GM06990 (cell line): ENCODE data around the gene CLCN2.

Source experiments
- DNase-seq: peaks from one replicate; pipeline ENCODE4 v3.0.0-alpha.2; 2011; ENCODE audit not compliant: insufficient read length; ENCODE audit errors: extremely low read depth
- H3K27me3 ChIP-seq: replicated peaks from 2 replicates; pipeline ENCODE4 v1.6.0; 2011; ENCODE audit warnings: low read length; ENCODE audit not compliant: control insufficient read depth, insufficient read depth
- H3K36me3 ChIP-seq: 2 replicates; pipeline ENCODE4 v1.5.1; 2011; ENCODE audit warnings: low read length; ENCODE audit not compliant: control insufficient read depth, insufficient read depth
- H3K4me3 ChIP-seq: replicated peaks from 2 replicates; pipeline ENCODE4 v1.5.1; 2011; ENCODE audit warnings: low read depth, mild to moderate bottlenecking, control low read depth, low read length
- CTCF ChIP-seq: IDR thresholded peaks from 2 replicates; pipeline ENCODE4 v1.5.1; 2011; ENCODE audit warnings: low read length, control low read depth, mild to moderate bottlenecking, inconsistent platforms; ENCODE audit not compliant: insufficient read depth, poor library complexity, severe bottlenecking

Gene CLCN2

GRCh38 chr3:184373422-184373821, 12.0 kb upstream of the CLCN2 start:
- no peak for DNase-seq
- Histone ChIP-seq H3K4me3 (no peak overlapping the region), H3K36me3 (peaks cover 1% of the 10 kb centered on the region; the same call in 1 of the 2 replicates), H3K27me3 (peaks cover 2% of the 10 kb centered on the region; the same call in 1 of the 2 replicates)
- TF ChIP-seq CTCF = no peak

GRCh38 chr3:184372911-184373310, 11.5 kb upstream of the CLCN2 start:
- TF ChIP-seq CTCF = no peak
- no peak overlapping the region for H3K4me3 ChIP-seq
- H3K27me3 ChIP-seq = peaks cover 2% of the 10 kb centered on the region; the same call in 1 of the 2 replicates
- peaks cover 1% of the 10 kb centered on the region; the same call in 1 of the 2 replicates for H3K36me3 ChIP-seq
- DNase-seq = no peak

GRCh38 chr3:184372296-184372821, 11.0 kb upstream of the CLCN2 start:
- TF ChIP-seq CTCF = no peak
- DNase-seq = no peak
- peaks cover 1% of the 10 kb centered on the region; the same call in 1 of the 2 replicates for H3K36me3 ChIP-seq
- H3K27me3 ChIP-seq = peaks cover 2% of the 10 kb centered on the region; the same call in 1 of the 2 replicates
- no peak overlapping the region for H3K4me3 ChIP-seq

GRCh38 chr3:184371570-184372018, 10.2 kb upstream of the CLCN2 start:
- peaks cover 2% of the 10 kb centered on the region; the same call in 1 of the 2 replicates for H3K27me3 ChIP-seq
- DNase-seq = no peak
- H3K4me3 ChIP-seq = no peak overlapping the region
- TF ChIP-seq CTCF = peak; percentile 89
- peaks cover 4% of the 10 kb centered on the region for H3K36me3 ChIP-seq

GRCh38 chr3:184368586-184369183, 7.3 kb upstream of the CLCN2 start:
- Histone ChIP-seq H3K36me3 (peaks cover 6% of the 10 kb centered on the region), H3K27me3 (peaks cover 2% of the 10 kb centered on the region; the same call in 1 of the 2 replicates), H3K4me3 (no peak overlapping the region)
- TF ChIP-seq CTCF = no peak
- no peak for DNase-seq
